ENCODE data around the gene ZSWIM1.

The ZSWIM1 gene

DNA sequence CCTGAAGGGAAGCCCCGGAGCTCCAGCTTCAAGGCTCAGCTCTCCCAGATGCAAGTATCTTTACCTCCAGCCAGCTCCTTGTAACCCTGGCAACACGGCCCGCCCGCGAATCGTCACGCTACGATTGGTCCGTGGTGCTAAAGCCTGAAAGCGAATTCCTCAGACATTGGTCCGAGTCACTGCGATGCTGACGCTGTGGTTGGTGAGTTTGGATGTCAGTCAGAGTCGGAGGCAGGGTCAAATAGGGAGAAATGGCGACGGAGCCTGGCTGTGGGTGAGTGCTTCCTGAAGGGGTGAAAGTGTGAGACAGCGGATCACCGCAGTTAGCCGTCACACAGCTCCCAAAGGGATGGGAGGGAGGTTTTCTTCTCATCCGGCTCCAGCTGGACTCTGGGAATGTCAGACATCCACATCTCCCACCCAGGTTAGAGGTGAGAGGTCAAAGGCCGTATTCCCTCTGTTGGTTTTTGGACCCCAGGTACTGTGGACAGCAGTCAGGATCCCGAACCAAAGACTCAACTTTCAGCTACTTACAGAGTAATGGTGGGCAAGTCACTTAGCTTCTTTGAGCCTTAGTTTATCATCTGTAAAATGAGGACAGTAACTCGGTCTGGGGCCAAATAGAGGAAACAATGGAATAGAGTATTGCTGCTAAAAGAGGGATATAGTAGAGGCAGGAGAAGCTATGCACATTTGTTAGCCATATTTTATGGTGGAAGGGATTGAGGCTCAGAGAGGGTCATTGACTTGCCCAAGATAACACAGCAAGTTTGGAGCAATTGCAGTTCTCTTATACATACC lies at the start of gene ZSWIM1:
Gene ZSWIM1 (plus strand): TSS at position 240 of the 801 bp plus-strand sequence. CDS start 1,366 bp downstream, outside the sequence.
- FAIRE-seq, result no peak

DNA sequence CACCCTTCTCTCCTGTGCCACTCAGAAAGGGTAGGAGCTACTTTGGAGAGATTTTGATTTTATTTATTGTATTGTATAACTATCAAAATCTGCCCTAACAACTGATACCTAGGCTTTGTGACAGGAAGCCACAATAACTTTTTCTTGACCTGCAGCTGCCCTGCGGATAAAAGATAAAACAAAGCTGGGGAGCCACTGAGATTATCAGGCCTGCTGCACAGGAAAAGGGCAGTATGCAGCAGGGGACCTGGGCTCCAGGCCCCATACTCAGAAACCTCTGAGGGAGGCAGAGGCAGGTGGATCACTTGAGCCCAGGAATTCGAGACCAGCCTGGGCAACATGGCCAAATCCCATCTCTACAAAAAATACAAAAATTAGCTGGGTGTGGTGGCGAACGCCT lies 48.4 kb upstream of the ZSWIM1 start:
- FAIRE-seq, result no peak

DNA sequence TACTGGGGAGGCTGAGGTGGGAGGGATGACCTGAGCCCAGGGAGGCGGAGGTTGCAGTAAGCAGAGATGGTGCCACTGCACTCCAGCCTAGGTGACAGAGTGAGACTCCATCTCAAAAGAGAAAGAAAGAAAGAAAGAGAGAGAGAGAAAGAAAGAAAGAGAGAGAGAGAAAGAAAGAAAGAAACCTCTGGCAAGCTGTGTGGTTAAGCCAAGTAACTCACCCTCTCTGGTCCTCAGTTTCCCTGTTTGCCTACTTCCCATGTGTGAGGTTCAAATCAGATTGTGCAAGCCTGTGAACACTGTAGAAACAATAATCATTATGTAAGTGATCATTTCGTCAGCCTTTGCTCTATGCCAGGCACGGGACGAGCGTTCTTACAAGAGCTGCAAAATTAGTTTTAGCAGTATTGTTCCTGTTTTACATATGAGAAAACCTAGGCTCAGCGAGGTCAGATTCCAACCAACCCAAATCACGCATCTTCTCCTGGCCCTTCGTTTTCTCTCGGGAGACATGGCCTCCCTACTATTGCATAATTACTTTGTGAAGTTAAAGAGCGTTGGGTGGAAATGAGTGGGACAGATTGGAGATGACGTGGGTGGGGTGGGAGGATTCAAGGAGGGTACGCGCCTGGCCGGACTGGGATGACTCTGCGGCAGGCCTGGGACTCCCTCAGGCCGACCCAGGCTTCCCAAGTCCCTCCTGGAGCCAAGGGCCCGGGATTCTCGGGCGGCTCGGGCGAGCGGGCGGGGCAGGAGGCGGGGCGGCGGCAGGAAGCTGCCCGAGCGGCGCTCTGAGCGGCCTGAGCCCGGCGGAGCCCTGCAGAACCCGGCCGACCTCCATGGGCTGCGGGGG lies 47.8 kb upstream of the ZSWIM1 start, which contains the start of gene SNX21:
Gene SNX21 (plus strand): TSS at position 770 of the 853 bp plus-strand sequence. CDS start 121 bp downstream, outside the sequence.
- FAIRE-seq, result no peak

DNA sequence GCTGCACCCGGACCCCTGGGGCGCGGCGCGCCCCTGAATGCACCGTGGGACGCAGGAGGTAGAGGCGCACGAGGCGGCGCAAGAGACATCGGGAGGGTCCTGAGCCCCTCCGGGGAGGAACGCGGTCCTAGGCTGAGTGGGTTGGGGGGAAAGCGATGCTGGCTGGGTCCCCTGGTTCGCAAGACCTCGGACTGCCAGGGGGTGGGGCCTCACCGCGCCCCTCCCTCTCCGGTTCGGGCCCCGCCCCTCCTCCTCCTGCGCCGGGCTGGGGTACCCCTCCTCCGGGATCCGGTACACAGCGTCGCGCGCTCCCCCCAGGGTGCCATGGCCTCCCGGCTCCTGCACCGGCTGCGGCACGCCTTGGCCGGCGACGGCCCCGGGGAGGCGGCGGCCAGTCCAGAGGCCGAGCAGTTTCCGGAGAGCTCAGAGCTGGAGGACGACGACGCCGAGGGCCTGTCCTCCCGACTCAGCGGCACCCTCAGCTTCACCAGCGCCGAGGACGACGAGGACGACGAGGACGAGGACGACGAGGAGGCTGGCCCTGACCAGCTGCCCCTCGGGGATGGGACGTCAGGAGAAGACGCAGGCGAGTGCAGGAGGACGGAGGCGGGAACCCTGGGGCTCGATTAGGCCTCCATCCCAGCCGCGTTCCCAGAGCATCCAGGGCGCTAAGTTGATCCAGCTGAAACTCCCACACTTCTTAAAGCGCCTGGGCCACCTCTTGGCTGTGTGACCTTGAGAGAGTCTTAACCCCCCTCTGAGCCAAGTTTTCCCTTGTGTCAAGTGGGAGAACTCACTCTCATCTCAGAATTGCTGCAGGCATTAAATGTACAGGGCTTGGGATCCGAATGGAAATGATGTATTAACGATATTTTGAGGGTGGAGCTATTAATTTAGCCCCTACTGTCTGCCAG lies 46.9 kb upstream of the ZSWIM1 start:
- FAIRE-seq, result no peak

DNA sequence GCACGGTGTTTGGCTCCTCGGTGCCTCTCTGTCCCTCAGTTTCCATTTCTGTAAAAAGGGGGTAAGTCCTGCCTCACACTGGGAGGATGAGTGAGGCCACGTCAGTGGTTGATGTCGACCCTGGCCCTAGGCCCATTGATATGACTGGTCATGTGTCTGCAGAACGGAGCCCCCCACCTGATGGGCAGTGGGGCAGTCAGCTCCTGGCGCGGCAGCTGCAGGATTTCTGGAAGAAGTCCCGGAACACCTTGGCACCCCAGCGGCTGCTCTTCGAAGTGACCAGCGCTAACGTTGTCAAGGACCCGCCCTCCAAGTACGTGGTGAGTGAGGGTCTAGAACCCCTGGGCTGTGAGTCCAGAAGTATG lies 46.2 kb upstream of the ZSWIM1 start:
- FAIRE-seq, result no peak

DNA sequence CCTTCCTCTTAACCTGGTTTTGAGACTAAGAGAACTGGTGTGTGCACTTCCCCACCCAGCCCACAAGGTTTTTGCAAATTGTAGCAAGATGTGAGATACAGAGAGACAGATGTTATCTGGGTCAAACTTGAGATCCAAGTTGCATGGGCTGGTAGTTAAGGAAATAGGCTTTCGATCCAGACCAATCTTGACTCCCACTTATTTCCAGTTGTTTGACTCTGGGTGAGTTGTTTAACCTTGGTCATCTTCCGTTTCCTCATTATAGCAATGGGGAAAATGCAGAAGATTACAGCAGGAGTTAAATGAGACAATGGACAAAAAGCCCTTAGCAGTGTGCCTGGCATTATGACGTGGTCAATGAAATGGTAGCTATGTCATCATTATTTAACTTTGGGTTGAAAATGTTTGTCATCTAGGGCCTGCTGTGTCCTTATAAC lies 45.7 kb upstream of the ZSWIM1 start:
- no peak for FAIRE-seq

DNA sequence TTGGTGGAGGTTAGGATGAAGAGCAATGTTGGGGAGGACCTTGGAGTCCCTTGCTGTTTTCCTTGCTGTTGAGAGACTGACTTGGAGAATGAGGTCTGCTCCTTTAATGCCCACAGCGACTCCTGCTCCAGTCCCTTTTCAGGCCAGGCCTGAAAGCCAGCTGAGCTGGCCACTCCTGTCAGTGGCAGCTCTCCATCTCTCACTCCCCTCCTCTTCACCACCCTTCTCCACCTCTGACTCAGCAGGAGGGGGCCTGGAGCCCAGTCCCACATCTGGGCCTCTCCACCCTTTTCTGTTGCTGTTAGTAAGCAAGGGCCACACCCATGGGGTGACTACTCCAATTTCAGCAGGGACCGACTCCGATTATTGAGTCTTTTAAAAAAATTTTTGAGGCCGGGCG lies 45.2 kb upstream of the ZSWIM1 start:
- FAIRE-seq, result no peak

DNA sequence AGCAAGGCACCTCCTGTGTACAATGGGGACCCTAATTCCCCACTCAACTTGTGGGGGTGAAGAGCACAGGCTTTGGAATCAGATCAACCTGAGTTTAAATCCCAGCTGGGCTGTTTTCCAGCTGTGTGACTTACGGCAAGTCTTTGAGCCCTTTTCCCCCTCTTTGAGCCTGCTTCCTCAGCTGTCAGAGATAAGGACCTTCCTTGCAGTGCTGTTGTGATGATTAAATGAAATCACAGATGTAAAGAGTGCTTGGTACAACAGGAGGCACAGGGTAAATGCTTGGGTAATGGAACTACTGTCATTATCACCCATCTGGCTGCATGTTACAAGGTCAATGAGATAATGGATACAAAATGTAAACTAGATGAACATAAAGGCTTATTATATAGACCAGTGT lies 44.2 kb upstream of the ZSWIM1 start:
- FAIRE-seq, result no peak

DNA sequence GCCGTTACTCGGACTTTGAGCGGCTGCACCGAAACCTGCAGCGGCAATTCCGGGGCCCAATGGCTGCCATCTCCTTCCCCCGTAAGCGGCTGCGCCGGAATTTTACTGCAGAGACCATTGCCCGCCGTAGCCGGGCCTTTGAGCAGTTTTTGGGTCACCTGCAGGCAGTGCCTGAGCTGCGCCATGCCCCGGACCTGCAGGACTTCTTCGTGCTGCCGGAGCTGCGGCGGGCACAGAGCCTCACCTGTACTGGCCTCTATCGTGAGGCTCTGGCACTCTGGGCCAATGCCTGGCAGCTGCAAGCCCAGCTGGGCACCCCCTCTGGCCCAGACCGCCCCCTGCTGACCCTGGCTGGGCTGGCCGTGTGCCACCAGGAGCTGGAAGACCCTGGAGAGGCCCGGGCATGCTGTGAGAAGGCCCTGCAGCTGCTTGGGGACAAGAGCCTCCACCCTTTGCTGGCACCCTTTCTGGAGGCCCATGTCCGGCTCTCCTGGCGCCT lies 40.3 kb upstream of the ZSWIM1 start:
- no peak for FAIRE-seq

DNA sequence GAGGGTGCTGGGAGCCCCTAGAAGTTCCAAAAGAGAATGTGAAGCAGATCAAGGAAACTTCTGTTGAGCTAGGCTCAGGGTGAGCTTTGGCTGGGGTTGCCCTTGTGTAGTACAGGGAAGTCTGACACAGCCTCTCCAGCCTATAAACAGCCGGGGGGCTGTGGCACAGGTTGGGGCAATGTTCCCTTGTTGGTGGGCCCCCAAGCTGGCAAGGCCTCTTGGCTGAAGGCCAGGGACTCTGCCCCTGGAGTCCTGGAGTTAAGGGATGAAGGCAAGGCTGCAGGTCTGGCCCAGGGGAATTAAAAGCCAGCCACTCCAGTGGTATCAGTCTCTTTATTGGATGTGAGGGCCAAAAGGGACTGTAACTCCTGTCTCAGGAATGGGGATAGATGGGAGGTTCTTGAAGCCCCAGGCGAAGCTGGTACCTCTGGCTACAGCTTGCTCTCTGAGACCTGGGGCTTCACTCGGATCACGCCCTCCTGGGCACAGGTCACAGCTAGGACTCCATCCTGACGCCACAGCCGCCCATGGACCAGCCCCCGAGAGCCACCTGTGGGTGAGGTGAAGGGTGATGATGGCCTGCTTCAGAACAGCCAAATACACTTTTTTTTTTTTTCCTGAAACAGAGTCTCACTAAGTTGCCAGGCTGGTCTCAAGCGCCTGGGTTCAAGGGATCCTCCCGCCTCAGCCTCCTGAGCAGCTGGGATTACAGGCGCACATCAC lies 39.5 kb upstream of the ZSWIM1 start:
- no peak for FAIRE-seq

DNA sequence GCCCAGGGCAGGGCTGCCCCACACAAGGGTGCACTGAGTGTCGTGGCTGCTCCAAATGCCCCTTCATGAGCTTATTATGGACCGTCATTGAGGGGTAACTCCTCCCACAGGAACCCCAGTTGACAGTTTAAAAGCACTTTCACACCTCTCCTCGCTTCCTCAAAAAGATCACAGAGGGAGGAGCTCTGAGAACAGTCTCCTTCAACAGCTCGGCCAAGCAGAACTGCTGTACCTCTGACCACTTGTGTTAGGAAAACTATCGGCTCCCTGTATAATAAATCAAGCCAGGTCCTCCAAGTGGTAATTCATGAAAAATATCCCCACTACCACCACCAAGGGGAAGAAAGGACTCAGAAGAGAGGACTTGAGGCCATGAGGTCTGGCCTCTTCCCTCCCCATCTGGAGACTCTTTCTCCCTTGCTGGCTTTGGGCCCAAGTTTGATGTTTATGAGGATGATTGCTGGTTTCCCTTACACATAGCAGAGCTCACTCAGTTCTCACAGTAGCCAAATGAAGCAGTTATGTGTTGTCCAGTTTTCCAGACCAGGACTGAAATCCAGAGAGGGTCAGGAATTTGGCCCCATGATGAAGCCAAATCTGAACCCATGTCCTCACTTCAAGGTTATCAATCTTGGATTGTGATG lies 38.7 kb upstream of the ZSWIM1 start:
- FAIRE-seq, result no peak

DNA sequence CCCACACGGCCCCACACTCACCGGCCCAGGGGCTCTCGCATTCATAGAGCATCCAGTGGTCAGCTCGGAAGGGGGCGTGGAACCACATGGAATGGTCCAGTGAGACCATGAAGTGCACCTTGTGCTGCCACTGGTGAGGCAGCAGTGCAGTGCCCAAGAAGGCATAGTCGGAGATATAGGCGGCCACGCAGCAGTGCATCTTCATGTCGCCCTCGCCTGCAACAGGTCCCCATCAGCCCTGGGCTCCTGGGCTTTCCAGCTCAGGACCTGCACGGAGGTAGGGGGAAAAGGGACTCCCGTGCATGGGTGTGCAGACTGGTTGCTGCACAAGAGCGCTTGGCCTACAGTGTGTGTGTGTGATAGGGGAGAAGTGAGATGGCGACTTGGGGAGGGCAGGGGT lies 37.5 kb upstream of the ZSWIM1 start:
- FAIRE-seq, result no peak

DNA sequence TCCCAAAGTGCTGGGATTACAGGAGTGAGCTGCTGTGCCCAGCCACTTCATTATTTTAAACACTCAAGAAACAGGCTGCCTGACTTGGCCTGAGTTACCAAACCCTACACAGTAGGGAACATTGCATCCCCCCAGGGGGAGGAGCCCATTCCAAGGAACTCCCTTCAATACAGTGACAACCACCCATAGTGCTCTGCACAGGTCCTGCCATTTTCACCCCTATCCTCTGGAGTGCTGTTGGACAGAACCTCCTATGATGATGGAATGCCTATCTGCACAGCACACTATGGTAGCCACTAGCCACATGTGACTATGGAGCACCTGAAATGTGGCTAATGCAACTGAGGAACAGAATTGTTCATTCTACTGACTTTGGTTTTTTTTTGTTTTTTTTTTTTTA lies 35.6 kb upstream of the ZSWIM1 start:
- no peak for FAIRE-seq

DNA sequence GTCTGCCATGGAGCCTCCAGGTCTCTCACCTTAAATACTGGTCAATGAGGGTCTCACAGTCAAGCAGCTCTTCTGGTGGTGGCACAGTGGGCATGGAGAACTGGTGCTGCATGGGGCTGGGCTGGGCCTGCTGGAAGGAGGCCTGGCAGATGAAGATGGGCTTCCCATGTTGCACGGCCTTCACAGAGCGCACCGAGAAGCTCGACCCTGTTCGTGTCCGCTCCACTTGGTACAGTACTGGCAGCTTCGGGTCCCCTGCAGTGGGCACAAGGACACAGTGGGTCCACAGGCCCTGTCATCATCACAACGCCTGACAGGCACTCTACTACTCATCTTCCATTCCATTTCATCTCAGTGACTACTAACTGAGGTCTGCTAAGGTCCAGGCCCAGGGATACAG lies 32.6 kb upstream of the ZSWIM1 start:
- FAIRE-seq, result no peak

DNA sequence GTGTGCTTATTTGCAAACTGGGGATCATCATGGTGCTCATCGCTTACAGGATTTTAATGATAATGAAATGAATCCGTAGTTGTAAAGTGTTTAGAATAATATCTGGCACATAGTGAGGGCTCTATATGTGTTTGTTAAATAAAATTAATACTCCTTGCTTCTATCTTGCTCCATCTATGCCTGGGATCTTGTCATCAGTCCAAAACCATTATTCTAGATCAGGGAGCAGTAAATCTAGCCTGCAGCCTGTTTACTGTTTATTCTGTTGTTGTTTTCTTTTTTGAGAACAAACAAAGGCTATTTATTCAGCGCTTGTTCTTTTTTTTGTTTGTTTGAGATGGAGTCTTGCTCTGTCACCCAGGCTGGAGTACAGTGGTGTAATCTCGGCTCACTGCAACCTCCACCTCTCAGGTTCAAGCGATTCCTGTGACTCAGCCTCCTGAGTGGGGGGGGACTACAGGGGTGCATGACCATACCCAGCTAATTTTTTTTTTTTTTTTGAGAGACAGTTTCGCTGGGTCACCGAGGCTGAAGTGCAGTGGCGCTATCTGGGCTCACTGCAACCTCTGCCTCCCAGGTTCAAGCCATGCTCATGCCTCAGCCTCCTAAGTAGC lies 32.0 kb upstream of the ZSWIM1 start:
- no peak for FAIRE-seq

DNA sequence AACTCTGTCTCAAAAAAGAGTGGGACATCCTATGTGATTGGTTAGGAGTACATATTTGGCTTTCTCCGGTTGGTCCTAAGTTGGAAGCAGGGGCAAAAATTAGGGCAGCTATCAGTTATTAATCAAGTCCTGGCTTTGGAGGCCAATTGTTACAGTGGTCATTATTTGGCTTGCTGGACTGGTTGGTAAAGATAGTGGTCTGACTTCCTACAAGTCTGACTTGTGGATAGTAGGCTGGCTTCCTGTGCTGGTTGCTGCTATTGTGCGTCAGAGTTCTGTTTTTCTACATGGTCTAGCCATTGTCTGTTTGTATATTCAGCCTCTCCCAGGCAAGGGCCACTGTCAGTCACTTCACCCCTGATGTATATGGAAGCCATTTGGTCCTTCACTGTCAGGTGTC lies 30.8 kb upstream of the ZSWIM1 start:
- no peak for FAIRE-seq

DNA sequence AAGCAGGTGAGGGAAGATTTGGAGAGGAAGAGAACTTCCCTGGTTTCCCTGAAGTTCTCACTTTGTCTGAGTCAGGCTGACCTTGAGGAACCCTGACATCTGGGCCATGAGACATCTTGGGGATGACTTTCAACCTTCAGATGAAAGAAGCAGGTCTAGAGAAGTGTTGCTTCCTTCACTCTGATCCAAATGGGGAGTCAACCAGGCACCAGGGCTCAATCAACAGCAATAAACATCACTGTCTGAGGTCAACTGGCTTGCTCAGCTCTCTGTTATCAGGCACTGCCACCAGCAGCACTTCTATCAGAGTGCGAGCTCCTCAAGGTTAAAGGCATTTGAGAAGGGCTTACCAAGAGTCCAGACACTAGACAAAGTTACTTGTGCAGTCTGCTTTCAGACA lies 30.1 kb upstream of the ZSWIM1 start:
- FAIRE-seq, result no peak

DNA sequence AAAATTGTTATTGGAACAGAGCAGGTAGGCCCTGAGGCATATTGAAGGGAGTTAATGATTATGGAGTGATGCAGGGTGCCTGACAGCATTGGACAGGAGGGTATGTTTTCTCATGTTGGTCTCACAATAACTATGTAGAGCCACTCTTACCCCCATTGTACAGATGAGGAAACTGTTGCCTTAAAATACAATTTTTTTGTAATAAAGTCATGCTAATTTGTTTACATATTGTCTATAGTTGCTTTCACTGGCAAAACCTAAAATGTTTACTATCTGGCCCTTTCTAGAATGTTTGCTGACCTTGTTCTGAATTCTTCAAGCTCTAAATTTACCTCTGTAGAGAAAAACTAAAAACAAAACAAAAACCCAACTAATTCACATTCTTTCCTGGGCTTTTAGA lies 29.5 kb upstream of the ZSWIM1 start:
- no peak for FAIRE-seq

DNA sequence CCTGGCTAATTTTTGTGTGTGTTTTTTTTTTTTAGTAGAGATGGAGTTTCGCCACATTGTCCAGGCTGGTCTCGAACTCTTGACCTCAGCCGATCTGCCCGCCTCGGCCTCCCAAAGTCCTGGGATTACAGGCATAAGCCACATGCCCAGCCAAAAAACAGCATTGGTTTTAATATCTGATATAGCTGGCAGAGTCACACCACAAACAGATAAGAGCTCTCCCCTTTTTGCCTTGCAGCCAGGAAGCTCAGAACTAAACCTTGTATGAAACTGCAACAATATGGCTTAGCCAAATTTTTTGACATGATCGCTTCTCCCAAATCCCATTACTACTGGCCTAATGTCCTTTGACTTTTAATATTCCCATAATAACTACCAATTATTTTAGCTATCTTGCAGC lies 28.7 kb upstream of the ZSWIM1 start:
- no peak for FAIRE-seq

DNA sequence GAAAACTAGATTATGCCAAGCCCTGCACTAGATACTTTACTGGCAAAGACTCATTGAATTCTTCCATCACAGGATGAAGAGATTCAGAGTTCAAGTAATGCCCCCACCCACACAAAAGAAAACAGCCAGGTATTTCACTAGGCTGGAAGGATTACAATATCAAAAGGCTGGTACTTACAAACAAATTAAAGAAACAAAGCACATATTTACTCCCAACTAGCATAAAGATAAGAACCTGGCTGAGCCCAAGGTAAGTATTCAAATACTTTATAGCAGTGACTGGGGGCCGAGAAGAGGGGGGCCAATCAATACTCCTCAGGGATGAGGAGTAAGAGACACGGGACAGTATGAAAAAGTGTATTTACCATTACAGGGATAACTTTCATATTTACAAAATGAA lies 27.5 kb upstream of the ZSWIM1 start:
- FAIRE-seq, result no peak

Data from colon (tissue), 2 donors.